Left lobe of liver (tissue), 2 donors: ENCODE results near the gene OR2AG2. TPM values are rescaled to one million over a fixed set of nuclear protein-coding genes. Genes with fewer than 3 reads are reported as not detected.

Experiments
- ATAC-seq: fragments of 200-7000 bp; cut with Tn5 transposase; one replicate; pipeline ENCODE4 v1.9.1; 2020; ENCODE audit warnings: mild to moderate bottlenecking, moderate library complexity
- DNase-seq: peaks from one replicate; pipeline ENCODE4 v3.0.0-alpha.2; 2020; ENCODE audit warnings: low spot score
- total RNA-seq: library from RNA; stranded (reverse); gene quantifications from one replicate; pipeline ENCODE4 v1.2.1, GENCODE V29; 2021
- donor health status: DM: no; HTN: no; CAD: no; lungs with moderate emphysema.
- donor health status: DM: no; HTN: yes; CAD: no.

OR2AG2 gene
- total RNA-seq, 1 donor from 2014 or later = not detected

- DNase-seq = no peak
- no peak for ATAC-seq
These were observed 26.8 kb downstream of the OR2AG2 start for GRCh38 chr11:6745018-6745417.

DNA sequence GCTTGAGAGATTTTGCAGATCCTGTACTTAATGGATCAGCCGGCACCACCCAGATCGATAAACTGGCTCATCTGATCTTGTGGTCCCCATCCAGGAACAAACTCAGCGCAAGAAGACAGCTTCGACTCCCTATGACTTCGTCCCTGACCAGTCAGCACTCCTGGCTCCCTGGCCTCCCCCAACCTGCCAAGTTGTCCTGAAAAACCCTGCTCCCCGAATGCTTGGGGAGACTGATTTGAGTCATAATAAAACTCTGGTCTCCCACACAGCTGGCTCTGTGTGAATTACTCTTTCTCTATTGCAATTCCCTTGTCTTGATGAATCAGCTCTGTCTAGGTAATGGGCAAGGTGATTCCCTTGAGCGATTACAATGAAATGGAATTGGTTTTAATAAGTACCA is 29.5 kb downstream of the OR2AG2 start:
- no peak for DNase-seq
- no peak for ATAC-seq

GRCh38 chr11:6738590-6738989 is 33.2 kb downstream of the OR2AG2 start:
- no peak for DNase-seq
- no peak for ATAC-seq

GRCh38 chr11:6737872-6738466 is 33.8 kb downstream of the OR2AG2 start:
- DNase-seq (no peak), ATAC-seq (peak; percentile 94)

GRCh38 chr11:6736495-6737121 is 35.2 kb downstream of the OR2AG2 start:
- DNase-seq = no peak

GRCh38 chr11:6735306-6735705 is 36.5 kb downstream of the OR2AG2 start:
- ATAC-seq (no peak), DNase-seq (no peak)

More at GRCh38 chr11:6736495-6737121, 35.2 kb downstream of the OR2AG2 start:
- no peak for ATAC-seq

DNA sequence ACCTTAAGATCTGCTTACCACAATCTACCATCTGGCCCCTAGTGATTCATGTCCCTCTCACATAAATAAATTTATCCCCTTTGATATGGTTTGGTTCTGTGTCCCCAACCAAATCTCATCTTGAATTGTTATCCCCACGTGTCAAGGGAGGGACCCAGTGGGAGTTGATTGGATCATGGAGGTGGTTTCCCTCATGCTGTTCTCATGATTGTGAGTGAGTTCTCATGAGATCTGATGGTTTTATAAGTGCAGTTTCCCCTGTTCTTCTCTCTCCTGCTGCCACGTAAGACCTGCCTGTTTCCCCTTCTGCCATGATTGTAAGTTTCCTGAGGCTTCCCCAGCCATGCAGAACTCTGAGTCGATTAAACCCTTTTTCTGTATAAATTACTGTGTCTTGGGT is 37.2 kb downstream of the OR2AG2 start:
- ATAC-seq (no peak), DNase-seq (no peak)

GRCh38 chr11:6733326-6734275 is 38.2 kb downstream of the OR2AG2 start:
- no peak for ATAC-seq
- no peak for DNase-seq

DNA sequence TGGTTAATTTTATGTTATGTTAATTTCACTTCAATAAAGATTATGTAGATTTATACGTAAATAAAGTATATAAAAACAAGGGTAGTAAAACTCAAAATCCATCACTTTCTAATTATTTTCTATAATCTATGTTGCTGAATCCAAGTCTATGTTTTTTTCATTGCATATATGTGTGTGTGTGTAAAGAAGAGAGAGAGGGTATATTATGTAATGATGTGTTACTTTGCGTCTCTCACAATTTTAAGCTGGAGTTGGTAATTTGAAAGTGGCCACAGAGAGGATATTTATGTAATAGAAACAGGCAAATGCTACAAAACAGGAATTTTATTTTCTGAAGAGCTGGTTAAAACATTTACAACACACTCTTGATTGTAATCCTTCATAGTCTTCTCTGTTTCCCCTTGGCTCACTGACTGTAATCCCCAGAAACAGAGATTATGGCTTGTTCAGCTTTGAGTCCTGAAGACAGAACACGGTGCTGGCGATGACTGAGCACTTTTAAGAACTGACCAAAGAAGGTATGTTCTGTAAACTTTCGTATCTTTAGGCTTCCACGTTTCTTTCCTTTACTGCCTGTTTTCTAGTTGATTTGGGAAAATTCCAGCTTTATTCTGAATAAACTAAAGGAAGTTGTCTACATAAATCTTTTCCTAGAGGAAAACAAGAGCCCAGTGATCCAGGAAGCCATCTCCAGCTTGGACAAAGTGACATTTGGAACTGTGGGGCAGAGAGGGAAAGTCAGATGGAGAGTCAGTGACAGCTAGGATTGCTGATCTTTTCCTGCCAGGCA is 43.6 kb downstream of the OR2AG2 start:
- no peak for DNase-seq
- ATAC-seq = peak; percentile 55

DNA sequence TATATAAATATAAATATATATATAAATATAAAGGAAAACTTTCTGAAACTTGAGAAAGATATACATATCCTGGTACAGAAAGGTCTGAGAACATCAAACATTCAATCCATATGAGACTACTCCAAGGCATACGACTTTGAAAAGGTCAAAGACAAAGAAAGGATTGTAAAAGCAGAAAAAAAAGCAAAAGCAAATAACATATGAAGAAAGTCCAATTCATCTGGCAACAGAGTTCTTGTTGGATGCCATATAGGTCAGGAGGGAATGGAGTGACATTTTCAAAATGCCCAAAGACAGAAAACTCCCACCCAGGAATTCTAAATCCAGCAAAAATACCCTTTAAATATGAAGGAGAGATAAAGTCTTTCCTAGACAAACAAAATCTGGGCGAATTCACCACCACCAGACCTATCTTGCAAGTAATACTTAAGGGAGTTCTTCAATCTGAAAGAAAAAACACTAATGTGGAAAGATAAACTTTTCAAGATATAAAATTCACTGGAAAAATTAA is 46.3 kb downstream of the OR2AG2 start:
- DNase-seq = no peak
- no peak for ATAC-seq

- ATAC-seq = no peak
- DNase-seq = no peak
These were observed 47.8 kb downstream of the OR2AG2 start for GRCh38 chr11:6724013-6724412.

GRCh38 chr11:6721343-6721742 is 50.4 kb downstream of the OR2AG2 start:
- DNase-seq = no peak
- no peak for ATAC-seq

- ATAC-seq (no peak), DNase-seq (no peak)
These were observed 52.2 kb downstream of the OR2AG2 start for GRCh38 chr11:6719576-6719975.

GRCh38 chr11:6717426-6717825 is 54.4 kb downstream of the OR2AG2 start:
- no peak for DNase-seq
- no peak for ATAC-seq

Other genes starting within 250 kb of the OR2AG2 start
- gene RRP8, start 168.4 kb downstream of the OR2AG2 start, total RNA-seq = 14.4 TPM
- gene ILK, start 168.2 kb downstream of the OR2AG2 start, total RNA-seq = 41.1 TPM
- 52.5 TPM for gene TAF10, start 159.8 kb downstream of the OR2AG2 start, total RNA-seq
- gene TPP1, start 152.6 kb downstream of the OR2AG2 start, total RNA-seq = 62.4 TPM
- gene DCHS1, start 116.2 kb downstream of the OR2AG2 start, total RNA-seq = 2.5 TPM
- 13.5 TPM for gene MRPL17, start 88.6 kb downstream of the OR2AG2 start, total RNA-seq
- gene OR2AG1, start 11.0 kb upstream of the OR2AG2 start, total RNA-seq = not detected
- not detected for gene OR6A2, start 27.7 kb upstream of the OR2AG2 start, total RNA-seq
- gene OR10A5, start 73.7 kb upstream of the OR2AG2 start, total RNA-seq = not detected
- not detected for gene OR10A2, start 91.1 kb upstream of the OR2AG2 start, total RNA-seq
- gene OR10A4, start 104.6 kb upstream of the OR2AG2 start, total RNA-seq = not detected
- gene OR2D2, start 120.5 kb upstream of the OR2AG2 start, total RNA-seq = not detected
- not detected for gene OR2D3, start 149.0 kb upstream of the OR2AG2 start, total RNA-seq
- 0.10 TPM for gene ZNF215, start 154.4 kb upstream of the OR2AG2 start, total RNA-seq
- 1.8 TPM for gene ZNF214, start 248.4 kb upstream of the OR2AG2 start, total RNA-seq
- gene NLRP14, start 248.5 kb upstream of the OR2AG2 start, total RNA-seq = 0.10 TPM